Uterus (tissue), 4 donors: ENCODE data around the gene ACVRL1. TPM values are rescaled to one million over a fixed set of nuclear protein-coding genes. Genes with fewer than 3 reads are reported as not detected.

Experiments used
- DNase-seq, 2 donors: peaks; one replicate each; pipeline ENCODE4 v3.0.0-alpha.2; 2019 to 2020
- H3K27ac ChIP-seq, 2 donors: fragments of 200-600 bp; sonication (generic); 1 replicate in 1 of 2; 2 replicates in 1 of 2; pipeline ENCODE4 v1.5.1; 2016 to 2018
- H3K27me3 ChIP-seq, 2 donors: fragments of 200-600 bp; sonication (generic); one replicate each; pipeline ENCODE4 v1.5.1; 2018 to 2019; ENCODE audit warnings: control low read depth in 1 of 2
- H3K36me3 ChIP-seq, 2 donors: fragments of 200-600 bp; sonication (generic); one replicate each; pipeline ENCODE4 v1.5.1; 2019; ENCODE audit warnings: control low read depth in 1 of 2
- H3K4me1 ChIP-seq, 2 donors: fragments of 200-600 bp; sonication (generic); one replicate each; pipeline ENCODE4 v1.5.1; 2018 to 2019; ENCODE audit warnings: control low read depth in 1 of 2
- H3K4me3 ChIP-seq, 2 donors: fragments of 200-600 bp; sonication (generic); 1 replicate in 1 of 2; 2 replicates in 1 of 2; pipeline ENCODE4 v1.5.1; 2018 to 2019; ENCODE audit warnings: mild to moderate bottlenecking in 1 of 2
- H3K9me3 ChIP-seq, 2 donors: fragments of 200-600 bp; sonication (generic); one replicate each; pipeline ENCODE4 v1.5.1; 2019; ENCODE audit warnings: control low read depth in 1 of 2
- POLR2A ChIP-seq, 2 donors: fragments of 450-650 bp; IDR thresholded peaks; one replicate each; pipeline ENCODE4 v1.6.1; 2016; ENCODE audit warnings: antibody characterized with exemption in 2 of 2, mild to moderate bottlenecking in 1 of 2, moderate library complexity in 1 of 2
- intact Hi-C: fragments of 100-400 bp; cut with DNase I; formaldehyde crosslinking; loops from one replicate; pipeline ENCODE4 v1.15.1; 2023; ENCODE audit warnings: low total_unique reads
- total RNA-seq, 4 donors: library from RNA; depleted of rRNA in 3 of 4; stranded (reverse); fragments of >200 nt in 3 of 4; gene quantifications; one replicate each; pipeline versions ENCODE4 v1.1.0 to v1.2.4, GENCODE V29; 2014 to 2023
- TF ChIP-seq, protein P1 (sequence below), 4 experiments: fragments of 200-600 bp in 2 of 4; fragments of 450-650 bp in 2 of 4; sonication (generic) in 2 of 4; IDR thresholded peaks; one replicate each; pipeline ENCODE4 v1.5.1; 2016 to 2019; ENCODE audit warnings: antibody characterized with exemption in 4 of 4, mild to moderate bottlenecking in 2 of 4, moderate library complexity in 1 of 4
- donor health status: DM: yes; HTN: yes; CAD: no.

ACVRL1 gene
- total RNA-seq, 4 donors from 2014 or later: 52.1 to 161 (median 127) TPM

DNA sequence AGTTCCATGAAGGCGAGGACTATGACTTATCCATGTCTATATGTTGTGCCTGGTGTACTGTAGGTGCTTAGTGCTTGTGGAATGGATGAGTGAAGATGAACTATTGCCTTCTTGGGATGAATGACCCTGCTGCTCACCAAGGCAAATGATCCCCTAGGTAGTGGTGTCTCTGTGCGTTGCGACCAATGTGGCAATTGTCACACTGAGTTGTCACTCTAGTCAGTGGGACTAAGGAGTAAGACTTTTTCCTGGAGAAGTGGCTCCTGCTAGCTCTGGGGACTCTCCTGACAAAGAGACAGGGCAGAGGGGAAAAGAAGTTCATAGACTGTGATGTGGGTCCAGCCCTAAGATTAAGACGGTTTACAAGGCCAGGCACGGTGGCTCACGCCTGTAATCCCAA, 40.8 kb downstream of the ACVRL1 start:
- H3K4me3 ChIP-seq: no peak overlapping the region
- H3K36me3 ChIP-seq: no peaks in the 10 kb centered on the region
- no peak overlapping the region for H3K27ac ChIP-seq
- TF ChIP-seq, protein P1, sequence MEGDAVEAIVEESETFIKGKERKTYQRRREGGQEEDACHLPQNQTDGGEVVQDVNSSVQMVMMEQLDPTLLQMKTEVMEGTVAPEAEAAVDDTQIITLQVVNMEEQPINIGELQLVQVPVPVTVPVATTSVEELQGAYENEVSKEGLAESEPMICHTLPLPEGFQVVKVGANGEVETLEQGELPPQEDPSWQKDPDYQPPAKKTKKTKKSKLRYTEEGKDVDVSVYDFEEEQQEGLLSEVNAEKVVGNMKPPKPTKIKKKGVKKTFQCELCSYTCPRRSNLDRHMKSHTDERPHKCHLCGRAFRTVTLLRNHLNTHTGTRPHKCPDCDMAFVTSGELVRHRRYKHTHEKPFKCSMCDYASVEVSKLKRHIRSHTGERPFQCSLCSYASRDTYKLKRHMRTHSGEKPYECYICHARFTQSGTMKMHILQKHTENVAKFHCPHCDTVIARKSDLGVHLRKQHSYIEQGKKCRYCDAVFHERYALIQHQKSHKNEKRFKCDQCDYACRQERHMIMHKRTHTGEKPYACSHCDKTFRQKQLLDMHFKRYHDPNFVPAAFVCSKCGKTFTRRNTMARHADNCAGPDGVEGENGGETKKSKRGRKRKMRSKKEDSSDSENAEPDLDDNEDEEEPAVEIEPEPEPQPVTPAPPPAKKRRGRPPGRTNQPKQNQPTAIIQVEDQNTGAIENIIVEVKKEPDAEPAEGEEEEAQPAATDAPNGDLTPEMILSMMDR (IDR thresholded peaks at IDR 0.05): no peak
- no peak for TF ChIP-seq POLR2A (IDR thresholded peaks at IDR 0.05)
- H3K27me3 ChIP-seq: no peaks in the 10 kb centered on the region
- no peak for DNase-seq
- intact Hi-C loops: no loop called here
- peaks cover 0 to 3% of the 10 kb centered on the region in 2 donors for H3K9me3 ChIP-seq
- peaks cover 0 to 1% of the 10 kb centered on the region in 2 donors for H3K4me1 ChIP-seq

GRCh38 chr12:51949342-51950030, 42.2 kb downstream of the ACVRL1 start:
- no peak overlapping the region for H3K4me3 ChIP-seq
- no peak overlapping the region for H3K27ac ChIP-seq
- H3K27me3 ChIP-seq: no peaks in the 10 kb centered on the region
- peaks cover 0 to 3% of the 10 kb centered on the region in 2 donors for H3K4me1 ChIP-seq
- TF ChIP-seq, protein P1 (IDR thresholded peaks at IDR 0.05): no peak
- no peak for TF ChIP-seq POLR2A (IDR thresholded peaks at IDR 0.05)
- intact Hi-C loops: no loop called here
- H3K9me3 ChIP-seq: peaks cover 0 to 1% of the 10 kb centered on the region in 2 donors
- H3K36me3 ChIP-seq: no peaks in the 10 kb centered on the region
- no peak for DNase-seq

- no peak for DNase-seq
- Histone ChIP-seq H3K9me3 (no peaks in the 10 kb centered on the region), H3K4me1 (peaks cover 0 to 3% of the 10 kb centered on the region in 2 donors), H3K4me3 (peak overlapping the region; percentile 48 to 68), H3K27ac (peak overlapping the region; percentile 76 to 92), H3K27me3 (no peaks in the 10 kb centered on the region), H3K36me3 (no peaks in the 10 kb centered on the region)
- TF ChIP-seq, protein P1 (IDR thresholded peaks at IDR 0.05): no peak
- intact Hi-C loops: no loop called here
Measured at GRCh38 chr12:51950682-51951198, 43.4 kb downstream of the ACVRL1 start.

DNA sequence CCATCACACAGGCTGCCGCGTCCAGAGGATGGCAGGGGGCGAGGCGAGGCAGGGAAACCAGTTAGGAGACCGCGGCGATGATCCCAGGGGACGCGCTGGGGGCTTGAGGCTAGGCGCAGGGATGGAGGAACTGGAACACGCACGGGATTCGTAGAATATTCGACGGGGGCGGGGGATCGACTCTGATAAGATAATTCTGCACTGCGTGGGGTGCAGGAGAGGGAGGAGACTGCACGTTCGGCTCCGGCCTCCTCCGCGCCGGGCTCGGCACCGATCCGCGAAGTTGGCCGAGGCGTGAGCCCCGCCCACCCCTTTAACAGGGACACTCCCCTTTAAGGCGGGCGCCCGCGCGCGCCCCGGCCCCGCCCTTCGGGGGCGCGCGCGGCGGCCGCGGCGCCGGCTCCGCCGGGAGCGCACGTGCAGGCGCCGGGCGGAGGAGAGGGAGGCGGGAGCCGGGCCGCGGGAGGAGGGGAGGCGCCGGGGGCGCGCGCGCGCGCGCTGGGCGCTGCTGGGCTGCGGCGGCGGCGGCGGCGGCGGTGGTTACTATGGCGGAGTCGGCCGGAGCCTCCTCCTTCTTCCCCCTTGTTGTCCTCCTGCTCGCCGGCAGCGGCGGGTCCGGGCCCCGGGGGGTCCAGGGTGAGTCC, 44.0 kb downstream of the ACVRL1 start, which contains the start of gene ACVR1B:
ACVR1B (plus strand) TSS at position 501 of the 644 bp plus-strand sequence; CDS start at position 546, 45 bp downstream.
- Histone ChIP-seq H3K4me1 (peaks cover 0 to 3% of the 10 kb centered on the region in 2 donors), H3K9me3 (no peaks in the 10 kb centered on the region), H3K36me3 (no peaks in the 10 kb centered on the region), H3K27me3 (no peaks in the 10 kb centered on the region), H3K27ac (peak within 1 kb of the TSS; percentile 85 to 92), H3K4me3 (peak within 1 kb of the TSS; percentile 92 to 98)
- TF ChIP-seq, protein P1 (IDR thresholded peaks at IDR 0.05): peak in 1 of 4 experiments; percentile 13
- peak; percentile 17 to 81 for TF ChIP-seq POLR2A (IDR thresholded peaks at IDR 0.05)
- peak; percentile 91 to 92 for DNase-seq
- intact Hi-C loops: no loop called here
